ENCODE results near the gene ZNF566.

GRCh38 chr19:36526581-36526980 is 37.2 kb upstream of the ZNF566 start:
- TF ChIP-seq, protein P1, sequence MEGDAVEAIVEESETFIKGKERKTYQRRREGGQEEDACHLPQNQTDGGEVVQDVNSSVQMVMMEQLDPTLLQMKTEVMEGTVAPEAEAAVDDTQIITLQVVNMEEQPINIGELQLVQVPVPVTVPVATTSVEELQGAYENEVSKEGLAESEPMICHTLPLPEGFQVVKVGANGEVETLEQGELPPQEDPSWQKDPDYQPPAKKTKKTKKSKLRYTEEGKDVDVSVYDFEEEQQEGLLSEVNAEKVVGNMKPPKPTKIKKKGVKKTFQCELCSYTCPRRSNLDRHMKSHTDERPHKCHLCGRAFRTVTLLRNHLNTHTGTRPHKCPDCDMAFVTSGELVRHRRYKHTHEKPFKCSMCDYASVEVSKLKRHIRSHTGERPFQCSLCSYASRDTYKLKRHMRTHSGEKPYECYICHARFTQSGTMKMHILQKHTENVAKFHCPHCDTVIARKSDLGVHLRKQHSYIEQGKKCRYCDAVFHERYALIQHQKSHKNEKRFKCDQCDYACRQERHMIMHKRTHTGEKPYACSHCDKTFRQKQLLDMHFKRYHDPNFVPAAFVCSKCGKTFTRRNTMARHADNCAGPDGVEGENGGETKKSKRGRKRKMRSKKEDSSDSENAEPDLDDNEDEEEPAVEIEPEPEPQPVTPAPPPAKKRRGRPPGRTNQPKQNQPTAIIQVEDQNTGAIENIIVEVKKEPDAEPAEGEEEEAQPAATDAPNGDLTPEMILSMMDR (optimal IDR thresholded peaks at IDR 0.05 in 1 of 3, IDR thresholded peaks at IDR 0.05 in 1 of 3, conservative IDR thresholded peaks at IDR 0.05 in 1 of 3; ENCODE audit: extremely low read depth in 1 of 3, insufficient read depth in 2 of 3, low read length in 3 of 3), result no peak
- no peak for TF ChIP-seq EZH2 (IDR thresholded peaks at IDR 0.05; ENCODE audit: low read length)

Measured in keratinocyte (primary cell).